Activated CD8-positive, alpha-beta memory T cell treated with anti-CD3 and anti-CD28 coated beads for 4 hours (primary cell): ENCODE results near the gene DMWD.
"Not testable (repeated sequence)": the region's sequence is repeated elsewhere in the genome, so short reads cannot be mapped to it uniquely, and the experiment has no call there.

Source experiments
- DNase-seq, 2 donors: peaks; one replicate each; pipeline ENCODE4 v3.0.0-alpha.2; 2020; ENCODE audit warnings: low read depth in 2 of 2

The DMWD gene

DNA sequence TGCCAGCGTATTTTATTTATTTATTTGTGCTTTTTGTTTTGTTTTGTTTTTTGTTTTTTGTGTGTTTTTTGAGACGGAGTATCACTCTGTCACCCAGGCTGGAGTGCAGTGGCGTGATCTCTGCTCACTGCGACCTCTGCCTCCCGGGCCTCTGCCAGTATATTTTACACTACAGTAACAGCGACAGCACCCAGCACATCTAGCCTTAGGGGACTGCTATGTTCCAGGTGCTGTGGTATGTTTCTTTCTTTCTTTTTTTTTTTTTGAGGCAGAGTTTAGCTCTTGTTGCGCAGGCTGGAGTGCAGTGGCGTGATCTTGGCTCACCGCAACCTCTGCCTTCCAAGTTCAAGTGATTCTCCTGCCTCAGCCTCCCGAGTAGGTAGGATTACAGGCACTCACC is 41.2 kb downstream of the DMWD start:
- DNase-seq = not testable (repeated sequence)

DNA sequence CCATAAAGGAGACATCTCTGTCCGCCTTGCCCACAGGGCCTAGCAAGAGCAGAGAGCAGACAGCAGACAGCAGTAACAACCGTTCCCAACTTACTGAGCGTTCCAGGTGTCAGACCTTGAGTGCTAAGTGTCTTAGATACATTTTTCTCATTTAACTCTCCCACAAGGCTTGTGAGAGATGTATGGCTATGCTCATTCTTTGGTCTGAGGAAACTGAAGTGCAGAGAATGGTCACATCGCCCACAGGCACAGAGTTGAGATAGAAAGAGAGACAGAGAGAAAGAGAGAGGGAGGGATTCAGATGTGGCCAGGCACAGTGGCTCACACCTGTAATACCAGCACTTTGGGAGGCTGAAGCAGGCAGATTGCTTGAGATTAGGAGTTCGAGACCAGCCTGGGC is 45.1 kb downstream of the DMWD start:
- DNase-seq = no peak

DNA sequence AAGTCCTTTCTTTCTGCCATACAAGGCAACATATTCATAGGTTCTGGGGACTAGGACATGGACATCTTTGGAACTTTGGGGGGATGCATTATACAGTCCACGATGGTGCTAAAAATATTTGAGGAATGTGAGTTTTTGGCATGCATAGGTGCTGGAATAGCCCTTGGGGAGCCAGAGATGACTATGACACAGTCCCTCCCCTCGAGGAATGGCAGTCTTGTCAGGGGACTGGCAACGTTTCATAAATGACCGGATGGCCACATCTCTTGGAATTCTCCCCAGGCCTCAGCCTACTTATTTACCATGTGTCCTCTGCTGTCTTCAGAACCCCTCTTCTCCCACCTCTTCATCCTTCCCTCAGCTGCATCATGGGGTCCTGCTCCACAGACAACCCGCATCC is 45.8 kb downstream of the DMWD start:
- no peak for DNase-seq

DNA sequence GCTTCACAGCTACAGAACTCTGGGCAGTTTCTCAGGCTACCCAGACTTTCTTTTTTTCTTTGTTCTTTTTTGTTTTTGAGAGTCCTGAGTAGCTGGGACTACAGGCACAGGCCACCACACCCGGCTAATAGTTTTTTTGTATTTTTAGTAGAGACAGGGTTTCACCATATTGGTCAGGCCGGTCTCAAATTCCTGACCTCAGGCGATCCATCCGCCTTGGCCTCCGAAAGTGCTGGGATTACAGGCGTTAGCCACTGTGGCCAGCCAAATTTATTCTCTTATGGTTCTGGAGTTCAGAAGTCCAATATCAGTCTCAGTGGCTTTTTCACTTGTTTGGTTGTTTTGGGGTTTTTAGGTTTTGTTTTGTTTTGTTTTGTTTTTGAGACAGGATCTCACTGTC is 47.0 kb downstream of the DMWD start:
- DNase-seq = no peak

DNA sequence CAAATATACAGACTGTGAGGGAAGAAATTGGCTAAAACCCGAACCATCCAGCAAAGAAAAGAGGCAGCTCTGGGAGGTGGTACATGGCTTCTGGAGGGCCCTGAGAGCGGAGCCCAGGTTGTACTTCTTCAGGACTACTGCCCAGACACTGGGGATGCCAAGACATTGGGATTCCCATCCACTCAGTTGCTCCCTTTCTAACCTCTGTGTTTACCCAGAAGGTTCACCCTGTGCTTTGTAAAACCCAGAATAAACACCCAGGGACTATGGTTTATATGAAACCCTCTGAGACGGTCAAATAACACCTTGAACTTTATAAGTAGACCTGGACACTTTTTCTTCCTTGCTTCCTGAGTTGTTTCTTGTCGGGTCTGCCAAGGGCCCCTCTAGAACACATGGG is 49.7 kb downstream of the DMWD start:
- DNase-seq = no peak

DNA sequence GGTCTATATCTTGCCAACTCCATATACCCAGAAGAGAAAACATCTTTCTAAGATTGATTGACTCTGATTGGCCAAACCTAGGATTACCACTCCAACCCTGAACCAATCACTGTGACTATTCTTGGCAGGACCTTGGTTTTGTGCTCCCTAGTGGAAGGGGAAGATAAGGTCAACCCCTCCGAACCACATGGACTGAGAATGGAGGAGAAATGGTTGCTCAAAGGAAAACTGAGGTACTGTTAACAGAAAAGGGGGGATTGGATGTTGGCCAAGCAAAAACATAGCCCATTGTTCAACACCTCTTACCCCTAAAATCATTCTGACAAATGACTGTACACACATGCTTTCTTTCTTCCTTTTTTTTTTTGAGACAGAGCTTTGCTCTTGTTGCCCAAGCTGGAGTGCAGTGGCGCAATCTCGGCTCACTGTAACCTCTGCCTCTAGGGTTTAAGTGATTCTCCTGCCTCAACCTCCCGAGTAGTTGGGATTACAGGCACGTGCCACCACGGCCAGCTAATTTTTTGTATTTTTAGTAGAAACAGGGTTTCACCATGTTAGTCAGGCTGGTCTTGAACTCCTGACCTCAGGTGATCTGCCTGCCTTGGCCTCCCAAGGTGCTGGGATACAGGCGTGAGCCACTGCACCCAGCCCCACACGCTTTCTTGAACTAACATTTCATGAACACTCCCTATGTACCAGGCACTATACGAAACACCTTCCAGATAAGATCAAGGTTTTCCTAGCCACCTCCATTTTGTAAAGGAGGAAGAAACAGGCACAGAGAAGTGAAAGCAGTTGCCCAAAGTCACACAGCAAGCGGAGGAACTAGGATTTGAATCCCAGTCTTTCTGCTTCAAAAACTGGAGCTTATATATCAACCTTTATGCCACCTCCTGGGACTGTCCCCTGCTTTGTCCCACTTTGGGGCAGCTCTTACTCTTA is 52.9 kb downstream of the DMWD start:
- no peak for DNase-seq

DNA sequence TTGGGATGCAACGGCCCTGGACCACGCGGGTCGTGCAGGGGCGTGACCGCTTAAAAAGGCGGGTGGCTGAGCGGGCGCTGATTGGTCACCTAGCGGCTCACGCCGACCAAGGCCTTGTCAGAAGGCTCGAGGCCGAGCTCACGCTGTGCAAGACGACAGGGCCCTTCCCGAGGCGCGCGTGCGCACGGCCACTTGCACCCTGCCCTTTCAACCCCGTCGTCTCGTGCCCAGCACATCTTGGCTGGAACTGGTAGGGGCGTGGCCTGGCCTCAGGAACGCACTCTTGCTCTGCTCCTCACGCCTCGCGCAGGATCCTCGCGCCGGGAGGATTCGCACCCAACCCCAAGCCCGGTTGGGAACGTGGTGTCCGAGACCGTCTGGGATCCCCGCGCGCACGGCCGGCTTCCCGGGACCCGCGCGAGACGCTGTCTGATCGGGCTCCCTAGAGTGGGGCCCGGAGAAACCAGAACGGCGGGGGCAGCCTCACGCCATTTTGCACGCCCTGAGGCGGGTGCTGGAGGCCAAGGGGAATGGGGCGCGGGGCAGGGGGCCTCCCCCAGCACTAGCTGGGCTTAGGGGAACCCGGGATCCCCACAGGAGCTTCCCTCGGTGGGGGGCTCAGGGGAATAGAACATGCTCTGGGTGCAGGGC is 59.4 kb downstream of the DMWD start, which contains the start of gene MEIOSIN:
TSS of gene MEIOSIN (plus strand) at position 280 of the 651 bp plus-strand sequence. CDS start 1,938 bp downstream, outside the sequence.
- DNase-seq = no peak
